NB4 (cell line): ENCODE measurements around the gene RXRA.

Source experiments
- POLR2A ChIP-seq: IDR thresholded peaks from 2 replicates; pipeline ENCODE4 v1.6.1; 2011; ENCODE audit warnings: mild to moderate bottlenecking; ENCODE audit not compliant: insufficient read length; ENCODE audit errors: extremely low read depth
- TF ChIP-seq, protein P1 (sequence below): IDR thresholded peaks from one replicate; pipeline ENCODE4 v1.5.1; 2012; ENCODE audit warnings: low read depth, low read length

GRCh38 chr9:134462318-134462717 lies 136.1 kb downstream of the RXRA start:
- TF ChIP-seq, protein P1, sequence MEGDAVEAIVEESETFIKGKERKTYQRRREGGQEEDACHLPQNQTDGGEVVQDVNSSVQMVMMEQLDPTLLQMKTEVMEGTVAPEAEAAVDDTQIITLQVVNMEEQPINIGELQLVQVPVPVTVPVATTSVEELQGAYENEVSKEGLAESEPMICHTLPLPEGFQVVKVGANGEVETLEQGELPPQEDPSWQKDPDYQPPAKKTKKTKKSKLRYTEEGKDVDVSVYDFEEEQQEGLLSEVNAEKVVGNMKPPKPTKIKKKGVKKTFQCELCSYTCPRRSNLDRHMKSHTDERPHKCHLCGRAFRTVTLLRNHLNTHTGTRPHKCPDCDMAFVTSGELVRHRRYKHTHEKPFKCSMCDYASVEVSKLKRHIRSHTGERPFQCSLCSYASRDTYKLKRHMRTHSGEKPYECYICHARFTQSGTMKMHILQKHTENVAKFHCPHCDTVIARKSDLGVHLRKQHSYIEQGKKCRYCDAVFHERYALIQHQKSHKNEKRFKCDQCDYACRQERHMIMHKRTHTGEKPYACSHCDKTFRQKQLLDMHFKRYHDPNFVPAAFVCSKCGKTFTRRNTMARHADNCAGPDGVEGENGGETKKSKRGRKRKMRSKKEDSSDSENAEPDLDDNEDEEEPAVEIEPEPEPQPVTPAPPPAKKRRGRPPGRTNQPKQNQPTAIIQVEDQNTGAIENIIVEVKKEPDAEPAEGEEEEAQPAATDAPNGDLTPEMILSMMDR = no peak
- TF ChIP-seq POLR2A = no peak
